NCI-H748 (cell line): ENCODE data around the gene HGD.
"Not testable (repeated sequence)": the region's sequence is repeated elsewhere in the genome, so short reads cannot be mapped to it uniquely, and the experiment has no call there.

Source experiments
- DNase-seq: peaks from one replicate; lab custom pipeline; 2025; ENCODE audit not compliant: unreplicated experiment; lab: John Stamatoyannopoulos, UW

HGD gene

GRCh38 chr3:120680193-120680894 lies 1.7 kb downstream of the HGD start:
- DNase-seq = no peak

- DNase-seq = no peak
Observed at GRCh38 chr3:120678984-120679383, 3.1 kb downstream of the HGD start.

GRCh38 chr3:120678331-120678947 lies 3.6 kb downstream of the HGD start:
- DNase-seq = no peak

- DNase-seq = not testable (repeated sequence)
Observed at GRCh38 chr3:120677193-120677592, 4.8 kb downstream of the HGD start.

GRCh38 chr3:120673116-120673515 lies 8.9 kb downstream of the HGD start:
- DNase-seq = no peak

- no peak for DNase-seq
Observed at GRCh38 chr3:120670576-120670975, 11.5 kb downstream of the HGD start.

- no peak for DNase-seq
Observed at GRCh38 chr3:120664926-120665325, 17.1 kb downstream of the HGD start.

- no peak for DNase-seq
Observed at GRCh38 chr3:120661945-120662344, 20.1 kb downstream of the HGD start.

- DNase-seq = no peak
Observed at GRCh38 chr3:120661106-120661905, 20.7 kb downstream of the HGD start.

GRCh38 chr3:120659834-120660233 lies 22.2 kb downstream of the HGD start:
- no peak for DNase-seq

GRCh38 chr3:120659285-120659684 lies 22.8 kb downstream of the HGD start:
- no peak for DNase-seq

GRCh38 chr3:120652896-120653545 lies 29.0 kb downstream of the HGD start:
- no peak for DNase-seq

- no peak for DNase-seq
Observed at GRCh38 chr3:120652281-120652680, 29.8 kb downstream of the HGD start.

GRCh38 chr3:120650311-120650710 lies 31.7 kb downstream of the HGD start:
- no peak for DNase-seq

- no peak for DNase-seq
Observed at GRCh38 chr3:120649830-120650233, 32.2 kb downstream of the HGD start.

GRCh38 chr3:120648290-120648689 lies 33.7 kb downstream of the HGD start:
- DNase-seq = no peak

- no peak for DNase-seq
Observed at GRCh38 chr3:120646771-120647432, 35.1 kb downstream of the HGD start.

- no peak for DNase-seq
Observed at GRCh38 chr3:120645083-120645845, 36.8 kb downstream of the HGD start.

- DNase-seq = no peak
Observed at GRCh38 chr3:120642368-120642948, 39.6 kb downstream of the HGD start.

- DNase-seq = no peak
Observed at GRCh38 chr3:120641696-120642246, 40.3 kb downstream of the HGD start.
